ENCODE data around the gene MCAM. TPM values are rescaled to one million over a fixed set of nuclear protein-coding genes. Genes with fewer than 3 reads are reported as not detected.

The MCAM gene
- under 1 TPM; 0.26 to 0.28 TPM for total RNA-seq
- under 1 TPM; 0.40 to 0.82 TPM for polyA plus RNA-seq

GRCh38 chr11:119316729-119317591 is at the start of gene MCAM:
TSS of gene MCAM (minus strand) at chr11:119317130. CDS start at chr11:119317101, 29 bp downstream.
- Histone ChIP-seq H3K9me3 (ENCODE audit: control insufficient read depth in 1 of 2, low read length in 2 of 2) (no peaks in the 10 kb centered on the region), H3K36me3 (ENCODE audit: insufficient read depth, low read length) (no peaks in the 10 kb centered on the region), H3K27ac (ENCODE audit: low read depth, low read length) (no peak within 1 kb of the TSS), H3K27me3 (ENCODE audit: insufficient read depth, low read length) (peaks cover 10% of the 10 kb centered on the region), H3K4me1 (ENCODE audit: insufficient read depth, low read length) (peaks cover 55% of the 10 kb centered on the region), H3K4me3 (ENCODE audit: low read length in 2 of 2) (peak within 1 kb of the TSS; percentile 46 to 49)
- H3K4me1 Mint-ChIP-seq, result peaks cover 14 to 49% (median 31%) of the 10 kb centered on the region in 4 donors
- H3K27ac Mint-ChIP-seq, result peak within 1 kb of the TSS in 5 of 7 donors; percentile 35 to 70 (median 52)
- H3K9me3 Mint-ChIP-seq, result no peaks in the 10 kb centered on the region
- POLR2A ChIA-PET (ENCODE audit: partially characterized antibody), result interaction anchor here (0.9 kb wide), 1 partner anchor 9 kb away, joined by 3 read pairs; no protein-coding TSS in a partner anchor
- peaks cover 1 to 16% of the 10 kb centered on the region in 2 donors for H3K27me3 Mint-ChIP-seq
- H3K4me3 Mint-ChIP-seq, result peak within 1 kb of the TSS; percentile 50 to 83 (median 75)
- intact Hi-C loops (cut with micrococcal nuclease), result no loop called here
- CTCF ChIA-PET (ENCODE audit: partially characterized antibody), result interaction anchor here (1.6 to 2.5 kb wide), 2 partner anchors 21 to 120 kb away, joined by 3 to 6 read pairs; no protein-coding TSS in a partner anchor
- H3K36me3 Mint-ChIP-seq, result no peaks in the 10 kb centered on the region
- peak in 1 of 5 donors; percentile 19 for DNase-seq

GRCh38 chr11:119365071-119365591 is 48.2 kb upstream of the MCAM start:
- Mint-ChIP-seq H3K27ac (no peak overlapping the region), H3K4me3 (peak overlapping the region in 4 of 8 donors; percentile 36 to 95 (median 84)), H3K36me3 (no peaks in the 10 kb centered on the region), H3K27me3 (peaks cover 28 to 46% of the 10 kb centered on the region in 2 donors), H3K4me1 (peaks cover 6 to 23% (median 10%) of the 10 kb centered on the region in 4 donors), H3K9me3 (no peaks in the 10 kb centered on the region)
- Histone ChIP-seq H3K36me3 (ENCODE audit: insufficient read depth, low read length) (no peaks in the 10 kb centered on the region), H3K27ac (ENCODE audit: low read depth, low read length) (no peak overlapping the region), H3K4me3 (ENCODE audit: low read length in 2 of 2) (no peak overlapping the region), H3K4me1 (ENCODE audit: insufficient read depth, low read length) (peaks cover 9% of the 10 kb centered on the region), H3K9me3 (ENCODE audit: control insufficient read depth in 1 of 2, low read length in 2 of 2) (no peaks in the 10 kb centered on the region), H3K27me3 (ENCODE audit: insufficient read depth, low read length) (peaks cover 21% of the 10 kb centered on the region)
- no peak for DNase-seq
- POLR2A ChIA-PET (ENCODE audit: partially characterized antibody), result no interaction called here
- CTCF ChIA-PET (ENCODE audit: partially characterized antibody), result interaction anchor here (0.8 to 1.5 kb wide), 3 partner anchors 9 to 16 kb away, joined by 3 to 12 read pairs (median 6); partner anchors contain the start of gene USP2
- intact Hi-C loops (cut with micrococcal nuclease), result no loop called here

- Histone ChIP-seq H3K36me3 (ENCODE audit: insufficient read depth, low read length) (no peaks in the 10 kb centered on the region), H3K27me3 (ENCODE audit: insufficient read depth, low read length) (peaks cover 21% of the 10 kb centered on the region), H3K4me1 (ENCODE audit: insufficient read depth, low read length) (peaks cover 7% of the 10 kb centered on the region), H3K9me3 (ENCODE audit: control insufficient read depth in 1 of 2, low read length in 2 of 2) (no peaks in the 10 kb centered on the region), H3K27ac (ENCODE audit: low read depth, low read length) (no peak overlapping the region), H3K4me3 (ENCODE audit: low read length in 2 of 2) (no peak overlapping the region)
- peak overlapping the region; percentile 50 to 95 (median 78) for H3K4me3 Mint-ChIP-seq
- intact Hi-C loops (cut with micrococcal nuclease), result no loop called here
- POLR2A ChIA-PET (ENCODE audit: partially characterized antibody), result interaction anchor here (0.9 kb wide), 1 partner anchor 17 kb away, joined by 3 read pairs; no protein-coding TSS in a partner anchor
- peak overlapping the region in 1 of 7 donors; percentile 41 for H3K27ac Mint-ChIP-seq
- CTCF ChIA-PET (ENCODE audit: partially characterized antibody), result interaction anchor here (0.8 to 1.5 kb wide), 3 partner anchors 8 to 17 kb away, joined by 3 to 12 read pairs (median 6); partner anchors contain the start of gene USP2
- peaks cover 5 to 20% (median 9%) of the 10 kb centered on the region in 4 donors for H3K4me1 Mint-ChIP-seq
- H3K36me3 Mint-ChIP-seq, result no peaks in the 10 kb centered on the region
- H3K27me3 Mint-ChIP-seq, result peaks cover 28 to 36% of the 10 kb centered on the region in 2 donors
- DNase-seq, result peak in 4 of 5 donors; percentile 36 to 60 (median 45)
- no peaks in the 10 kb centered on the region for H3K9me3 Mint-ChIP-seq
These were observed 47.1 kb upstream of the MCAM start for GRCh38 chr11:119363851-119364590.

GRCh38 chr11:119363081-119363850 is 46.3 kb upstream of the MCAM start:
- peak overlapping the region in 6 of 8 donors; percentile 36 to 75 (median 50) for H3K4me3 Mint-ChIP-seq
- H3K27ac Mint-ChIP-seq, result peak overlapping the region in 1 of 7 donors; percentile 17
- Histone ChIP-seq H3K36me3 (ENCODE audit: insufficient read depth, low read length) (no peaks in the 10 kb centered on the region), H3K4me1 (ENCODE audit: insufficient read depth, low read length) (peaks cover 7% of the 10 kb centered on the region), H3K27me3 (ENCODE audit: insufficient read depth, low read length) (peaks cover 16% of the 10 kb centered on the region), H3K9me3 (ENCODE audit: control insufficient read depth in 1 of 2, low read length in 2 of 2) (no peaks in the 10 kb centered on the region), H3K4me3 (ENCODE audit: low read length in 2 of 2) (no peak overlapping the region), H3K27ac (ENCODE audit: low read depth, low read length) (no peak overlapping the region)
- peaks cover 5 to 20% (median 9%) of the 10 kb centered on the region in 4 donors for H3K4me1 Mint-ChIP-seq
- DNase-seq, result no peak
- no peaks in the 10 kb centered on the region for H3K36me3 Mint-ChIP-seq
- H3K27me3 Mint-ChIP-seq, result peaks cover 28 to 36% of the 10 kb centered on the region in 2 donors
- H3K9me3 Mint-ChIP-seq, result no peaks in the 10 kb centered on the region
- CTCF ChIA-PET (ENCODE audit: partially characterized antibody), result no interaction called here
- intact Hi-C loops (cut with micrococcal nuclease), result no loop called here
- POLR2A ChIA-PET (ENCODE audit: partially characterized antibody), result no interaction called here

- no peaks in the 10 kb centered on the region for H3K9me3 Mint-ChIP-seq
These were observed 45.8 kb upstream of the MCAM start for GRCh38 chr11:119362741-119363080.

GRCh38 chr11:119361941-119362725 is 45.2 kb upstream of the MCAM start:
- H3K27ac ChIP-seq (ENCODE audit: low read depth, low read length), result no peak overlapping the region
- H3K4me1 ChIP-seq (ENCODE audit: insufficient read depth, low read length), result peaks cover 7% of the 10 kb centered on the region
- Mint-ChIP-seq H3K36me3 (no peaks in the 10 kb centered on the region), H3K27me3 (peaks cover 21 to 32% of the 10 kb centered on the region in 2 donors), H3K27ac (peak overlapping the region in 2 of 7 donors; percentile 17 to 64), H3K4me1 (peaks cover 5 to 24% (median 11%) of the 10 kb centered on the region in 4 donors), H3K9me3 (no peaks in the 10 kb centered on the region), H3K4me3 (peak overlapping the region in 3 of 8 donors; percentile 29 to 68 (median 41))
- no peak overlapping the region for H3K4me3 ChIP-seq (ENCODE audit: low read length in 2 of 2)
- no peaks in the 10 kb centered on the region for H3K36me3 ChIP-seq (ENCODE audit: insufficient read depth, low read length)
- ChIA-PET POLR2A (ENCODE audit: partially characterized antibody) (no interaction called here), CTCF (ENCODE audit: partially characterized antibody) (interaction anchor here (1.8 to 2.8 kb wide), 2 partner anchors 19 to 113 kb away, joined by 4 to 10 read pairs; partner anchors contain the start of gene USP2)
- intact Hi-C loops (cut with micrococcal nuclease), result no loop called here
- no peak for DNase-seq
- peaks cover 14% of the 10 kb centered on the region for H3K27me3 ChIP-seq (ENCODE audit: insufficient read depth, low read length)
- H3K9me3 ChIP-seq (ENCODE audit: control insufficient read depth in 1 of 2, low read length in 2 of 2), result no peaks in the 10 kb centered on the region

More at GRCh38 chr11:119362741-119363080, 45.8 kb upstream of the MCAM start:
- H3K27me3 Mint-ChIP-seq, result peaks cover 26 to 34% of the 10 kb centered on the region in 2 donors
- peaks cover 14% of the 10 kb centered on the region for H3K27me3 ChIP-seq (ENCODE audit: insufficient read depth, low read length)
- no peak overlapping the region for H3K27ac ChIP-seq (ENCODE audit: low read depth, low read length)
- ChIA-PET POLR2A (ENCODE audit: partially characterized antibody) (no interaction called here), CTCF (ENCODE audit: partially characterized antibody) (interaction anchor here (1.8 to 2.8 kb wide), 2 partner anchors 18 to 112 kb away, joined by 4 to 10 read pairs; partner anchors contain the start of gene USP2)
- no peaks in the 10 kb centered on the region for H3K36me3 Mint-ChIP-seq
- H3K4me3 Mint-ChIP-seq, result peak overlapping the region in 4 of 8 donors; percentile 6 to 75 (median 48)
- intact Hi-C loops (cut with micrococcal nuclease), result no loop called here
- H3K4me1 ChIP-seq (ENCODE audit: insufficient read depth, low read length), result peaks cover 7% of the 10 kb centered on the region
- DNase-seq, result no peak
- no peaks in the 10 kb centered on the region for H3K36me3 ChIP-seq (ENCODE audit: insufficient read depth, low read length)
- peaks cover 5 to 20% (median 9%) of the 10 kb centered on the region in 4 donors for H3K4me1 Mint-ChIP-seq
- no peak overlapping the region for H3K4me3 ChIP-seq (ENCODE audit: low read length in 2 of 2)
- H3K27ac Mint-ChIP-seq, result no peak overlapping the region
- no peaks in the 10 kb centered on the region for H3K9me3 ChIP-seq (ENCODE audit: control insufficient read depth in 1 of 2, low read length in 2 of 2)
